H1 (cell line): ENCODE measurements around the gene CIB4. TPM values are rescaled to one million over a fixed set of nuclear protein-coding genes. Genes with fewer than 3 reads are reported as not detected.

ENCODE experiments used
- CTCF ChIA-PET: fragments of 300-600 bp; sonication (Branson Sonifier 250); formaldehyde crosslinking; loops from one replicate; lab custom pipeline; 2021; ENCODE audit not compliant: partially characterized antibody; lab: Charles Lee
- POLR2A ChIA-PET: fragments of 300-600 bp; sonication (Branson Sonifier 250); formaldehyde crosslinking; loops from one replicate; lab custom pipeline; 2021; ENCODE audit warnings: inconsistent platforms; ENCODE audit not compliant: partially characterized antibody; lab: Charles Lee
- DNase-seq, 2 experiments: peaks; one replicate each; pipeline versions ENCODE4 v3.0.0 to v3.0.0-alpha.2; 2010 to 2022; ENCODE audit warnings: low spot score in 2 of 2, low read depth in 1 of 2, mixed read lengths in 1 of 2
- FAIRE-seq: peaks from 2 replicates; lab custom pipeline; 2011; peaks lifted over from hg19 to GRCh38; lab: Jason Lieb, UNC
- H2AFZ ChIP-seq: 2 replicates; pipeline ENCODE4 v1.8.1; 2012; ENCODE audit warnings: low read length, inconsistent platforms
- H2AK5ac ChIP-seq: 2 replicates; pipeline ENCODE4 v1.6.1; 2013; ENCODE audit warnings: low read depth, low read length
- H2BK120ac ChIP-seq: replicated peaks from 2 replicates; pipeline ENCODE3; 2013; ENCODE audit warnings: low read depth, low read length, inconsistent platforms
- H2BK12ac ChIP-seq: 2 replicates; pipeline ENCODE4 v1.6.1; 2013; ENCODE audit warnings: low read depth, low read length
- H2BK15ac ChIP-seq: 2 replicates; pipeline ENCODE4 v1.6.1; 2013; ENCODE audit warnings: low read length
- H2BK20ac ChIP-seq: 2 replicates; pipeline ENCODE4 v1.6.1; 2013; ENCODE audit warnings: low read length
- H2BK5ac ChIP-seq: 2 replicates; pipeline ENCODE4 v1.6.1; 2013; ENCODE audit warnings: low read depth, low read length
- H3K14ac ChIP-seq: 2 replicates; pipeline ENCODE4 v1.6.1; 2013; ENCODE audit warnings: inconsistent platforms; ENCODE audit not compliant: insufficient read length
- H3K18ac ChIP-seq: 2 replicates; pipeline ENCODE4 v1.6.1; 2013; ENCODE audit warnings: low read length; ENCODE audit errors: extremely low read depth
- H3K23ac ChIP-seq: 2 replicates; pipeline ENCODE4 v1.6.1; 2013; ENCODE audit warnings: inconsistent platforms; ENCODE audit not compliant: insufficient read length
- H3K23me2 ChIP-seq: 2 replicates; pipeline ENCODE4 v1.6.1; 2013; ENCODE audit warnings: low read depth, low read length
- H3K27ac ChIP-seq: 2 replicates; pipeline ENCODE4 v1.6.1; 2011; ENCODE audit warnings: low read depth, low read length, inconsistent platforms
- H3K27me3 ChIP-seq, 4 experiments: replicated peaks in 1 of 4; 1 replicate in 1 of 4; 2 replicates in 3 of 4; pipeline versions ENCODE4 v1.6.1 to v1.8.1; 2011 to 2013; ENCODE audit warnings: low read length in 3 of 4, mild to moderate bottlenecking in 3 of 4, inconsistent platforms in 2 of 4, mixed read lengths in 2 of 4, moderate library complexity in 1 of 4; ENCODE audit not compliant: control insufficient read depth in 3 of 4, insufficient read depth in 3 of 4; ENCODE audit errors: extremely low read depth in 1 of 4
- H3K36me3 ChIP-seq, 4 experiments: 2 replicates each; pipeline versions ENCODE4 v1.6.1 to v1.8.1; 2011 to 2013; ENCODE audit warnings: mild to moderate bottlenecking in 4 of 4, low read length in 3 of 4, moderate library complexity in 2 of 4, control low read depth in 1 of 4, inconsistent platforms in 1 of 4; ENCODE audit not compliant: insufficient read depth in 4 of 4, control insufficient read depth in 2 of 4
- H3K4ac ChIP-seq: replicated peaks from 2 replicates; pipeline ENCODE3; 2013; ENCODE audit warnings: low read length, low read depth, mixed read lengths, inconsistent platforms; ENCODE audit not compliant: insufficient read length
- H3K4me1 ChIP-seq, 4 experiments: replicated peaks in 1 of 4; 1 replicate in 1 of 4; 2 replicates in 3 of 4; pipeline versions ENCODE4 v1.6.1 to v1.8.1; 2011 to 2013; ENCODE audit warnings: low read length in 3 of 4, inconsistent platforms in 2 of 4, mixed read lengths in 1 of 4; ENCODE audit not compliant: insufficient read depth in 4 of 4, control insufficient read depth in 3 of 4
- H3K4me2 ChIP-seq, 2 experiments: 2 replicates each; pipeline versions ENCODE4 v1.6.1 to v1.8.1; 2011 to 2013; ENCODE audit warnings: low read depth in 2 of 2, low read length in 2 of 2, control low read depth in 1 of 2, inconsistent platforms in 1 of 2, mild to moderate bottlenecking in 1 of 2; ENCODE audit not compliant: insufficient read depth in 1 of 2
- H3K4me3 ChIP-seq, 4 experiments: fragments of 200-600, 300-600 bp in 1 of 4; sonication (generic), shearing (Covaris generic), sonication (Bioruptor Twin) in 1 of 4; 2 replicates each; pipeline versions ENCODE4 v1.5.1 to v1.8.1; 2011 to 2016; ENCODE audit warnings: low read length in 4 of 4, low read depth in 3 of 4, control low read depth in 2 of 4, inconsistent platforms in 2 of 4, mild to moderate bottlenecking in 2 of 4, mixed read lengths in 1 of 4, moderate library complexity in 1 of 4; ENCODE audit not compliant: insufficient read depth in 2 of 4; ENCODE audit errors: extremely low read depth in 1 of 4
- H3K56ac ChIP-seq: replicated peaks from 2 replicates; pipeline ENCODE3; 2013; ENCODE audit warnings: low read depth, mild to moderate bottlenecking, mixed read lengths, low read length, inconsistent platforms; ENCODE audit not compliant: insufficient read length
- H3K79me1 ChIP-seq: 2 replicates; pipeline ENCODE4 v1.6.1; 2013; ENCODE audit warnings: low read depth, low read length, control low read depth
- H3K79me2 ChIP-seq, 2 experiments: 2 replicates each; pipeline versions ENCODE4 v1.6.1 to v1.8.1; 2012 to 2013; ENCODE audit warnings: low read length in 2 of 2, mild to moderate bottlenecking in 2 of 2, inconsistent platforms in 1 of 2; ENCODE audit not compliant: insufficient read depth in 2 of 2, control insufficient read depth in 1 of 2
- H3K9ac ChIP-seq, 4 experiments: replicated peaks in 1 of 4; 1 replicate in 1 of 4; 2 replicates in 3 of 4; pipeline versions ENCODE4 v1.6.1 to v1.8.1; 2011 to 2013; ENCODE audit warnings: low read depth in 3 of 4, low read length in 3 of 4, control low read depth in 2 of 4, mild to moderate bottlenecking in 2 of 4, moderate library complexity in 2 of 4, inconsistent platforms in 1 of 4; ENCODE audit errors: extremely low read depth in 1 of 4
- H3K9me3 ChIP-seq, 2 experiments: 2 replicates each; pipeline versions ENCODE4 v1.6.1 to v1.8.1; 2012 to 2013; ENCODE audit warnings: mild to moderate bottlenecking in 2 of 2, moderate library complexity in 2 of 2, control low read depth in 1 of 2, inconsistent platforms in 1 of 2, low read depth in 1 of 2, low read length in 1 of 2, mixed read lengths in 1 of 2; ENCODE audit not compliant: insufficient read depth in 2 of 2
- H4K20me1 ChIP-seq, 2 experiments: replicated peaks in 1 of 2; 2 replicates each; pipeline versions ENCODE3 to v1.8.1; 2011 to 2013; ENCODE audit warnings: inconsistent platforms in 2 of 2, low read length in 2 of 2, mild to moderate bottlenecking in 1 of 2; ENCODE audit not compliant: insufficient read depth in 2 of 2, control insufficient read depth in 1 of 2
- H4K5ac ChIP-seq: 2 replicates; pipeline ENCODE4 v1.6.1; 2013; ENCODE audit warnings: low read length, low read depth, mixed read lengths, inconsistent platforms; ENCODE audit not compliant: insufficient read length
- H4K8ac ChIP-seq: 2 replicates; pipeline ENCODE4 v1.8.0; 2013; ENCODE audit warnings: mild to moderate bottlenecking, moderate library complexity, low read length, inconsistent platforms; ENCODE audit not compliant: insufficient read depth; ENCODE audit errors: extremely low read depth
- H4K91ac ChIP-seq: replicated peaks from 2 replicates; pipeline ENCODE3; 2013; ENCODE audit warnings: low read length, mixed read lengths, inconsistent platforms; ENCODE audit not compliant: insufficient read length
- WGBS, 2 experiments: shearing (Covaris generic) in 1 of 2; methylation state at CpG; one replicate each; pipeline versions ENCODE4 v1.1.6 to v1.1.7; 2013 to 2015; ENCODE audit warnings: low lambda C conversion rate in 2 of 2, mixed read lengths in 2 of 2, inconsistent platforms in 1 of 2, low coverage in 1 of 2, missing lambda C conversion rate in 1 of 2; ENCODE audit not compliant: insufficient replicate concordance in 2 of 2, insufficient coverage in 1 of 2, insufficient read length in 1 of 2; ENCODE audit errors: extremely low coverage in 1 of 2, missing lambda C conversion rate in 1 of 2; 5-methylcytosine and 5-hydroxymethylcytosine counted together
- polyA plus RNA-seq, 7 experiments: library from polyadenylated mRNA; depleted of rRNA in 3 of 7; stranded (reverse) in 5 of 7; unstranded in 2 of 7; fragments of >200 nt in 5 of 7; fragments of 200-250 nt in 2 of 7; gene quantifications; 1 replicate in 5 of 7; 2 replicates in 1 of 7; 4 replicates in 1 of 7; pipeline versions ENCODE4 v1.2.1 to v1.2.3, GENCODE V29; 2011 to 2013; ENCODE audit warnings: missing spikeins in 2 of 7, mixed read lengths in 2 of 7
- total RNA-seq: library from RNA; stranded (reverse); fragmentation: NEBNext Ultra II Directional; extraction: Animal tissue kit (Norgen Biotek cat#: 25700); gene quantifications from 2 replicates; pipeline ENCODE4 v1.2.1, GENCODE V29; 2021

The CIB4 gene
- total and polyA plus RNA-seq, 2 of the 8 experiments (the other 6 are each of a cell fraction or from before 2014, with no cell fraction given) = not detected

- ChIA-PET POLR2A (no interaction called here), CTCF (interaction anchor here (1.1 to 1.5 kb wide), 2 partner anchors 59 to 329 kb away, joined by 3 to 4 read pairs; no protein-coding TSS in a partner anchor)
- Histone ChIP-seq H2BK15ac (no peak overlapping the region; the same call in 1 of the 2 replicates), H3K18ac (no peak overlapping the region), H2AFZ (no peak overlapping the region), H3K23me2 (peaks cover 4% of the 10 kb centered on the region; the same call in 1 of the 2 replicates), H3K4me1 (peaks cover 0 to 9% (median 5%) of the 10 kb centered on the region in 4 experiments; a peak in 6 of 7 replicates), H4K5ac (no peak overlapping the region), H3K4ac (no peak overlapping the region), H3K56ac (no peak overlapping the region), H4K91ac (no peak overlapping the region), H2AK5ac (no peak overlapping the region), H2BK20ac (no peak overlapping the region), H3K9me3 (no peaks in the 10 kb centered on the region), H3K4me3 (no peak overlapping the region), H2BK5ac (0 out of 2 replicates have a peak overlapping the region, but pooled peaks have one; percentile 35), H2BK12ac (0 out of 2 replicates have a peak overlapping the region, but pooled peaks have one; percentile 2), H3K79me1 (no peaks in the 10 kb centered on the region), H3K27me3 (peaks cover 0 to 13% (median 9%) of the 10 kb centered on the region in 4 experiments; a peak in 5 of 7 replicates), H3K79me2 (no peaks in the 10 kb centered on the region), H3K27ac (no peak overlapping the region), H3K23ac (no peak overlapping the region), H3K4me2 (no peak overlapping the region), H3K14ac (no peak overlapping the region), H4K8ac (no peak overlapping the region), H3K36me3 (no peaks in the 10 kb centered on the region), H4K20me1 (no peaks in the 10 kb centered on the region), H2BK120ac (no peak overlapping the region), H3K9ac (no peak overlapping the region)
- WGBS, 2 experiments = 78% methylated on average over 5 of the region's 5 CpGs; no CpG with 5 or more reads in 1 of the 2 experiments
- FAIRE-seq (no peak), DNase-seq (no peak)
Observed at GRCh38 chr2:26687801-26688200, 46.6 kb upstream of the CIB4 start.
